ENCODE measurements around the gene PRODH. TPM values are rescaled to one million over a fixed set of nuclear protein-coding genes. Genes with fewer than 3 reads are reported as not detected.

Gene PRODH
- total RNA-seq, 6 experiments from 2014 or later, result 0.86 to 31.0 (median 3.8) TPM

DNA sequence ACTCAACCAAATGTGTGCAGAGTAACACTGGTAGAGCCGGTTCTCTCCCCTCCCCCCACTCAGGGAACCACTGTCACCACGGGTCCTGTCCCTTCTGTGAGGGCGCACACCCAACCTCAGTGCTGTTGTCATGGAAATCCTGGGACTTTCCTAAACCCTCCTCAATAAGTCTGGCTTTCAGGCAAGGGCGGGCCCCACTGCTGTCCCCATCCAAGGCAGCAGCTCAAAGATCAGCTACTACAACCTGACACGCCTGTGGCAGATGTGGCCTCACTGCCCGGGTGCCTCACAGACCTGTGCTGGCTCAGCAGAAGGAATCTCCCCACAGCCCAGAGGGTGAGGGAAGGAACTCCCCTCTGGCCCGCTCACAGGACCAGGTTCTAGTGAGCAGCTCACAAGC lies 2.2 kb downstream of the PRODH start:
- Histone ChIP-seq H3K9me3 (no peaks in the 10 kb centered on the region), H3K4me3 (no peak overlapping the region), H3K4me1 (no peaks in the 10 kb centered on the region), H3K27ac (no peak overlapping the region), H3K36me3 (no peaks in the 10 kb centered on the region), H3K27me3 (no peaks in the 10 kb centered on the region)
- no CpG with 5 or more reads among the region's 7 CpGs for WGBS (ENCODE audit: insufficient coverage, low coverage, low lambda C conversion rate, missing lambda C conversion rate)
- TF ChIP-seq POLR2A (IDR thresholded peaks at IDR 0.05), result no peak
- TF ChIP-seq, protein P1, sequence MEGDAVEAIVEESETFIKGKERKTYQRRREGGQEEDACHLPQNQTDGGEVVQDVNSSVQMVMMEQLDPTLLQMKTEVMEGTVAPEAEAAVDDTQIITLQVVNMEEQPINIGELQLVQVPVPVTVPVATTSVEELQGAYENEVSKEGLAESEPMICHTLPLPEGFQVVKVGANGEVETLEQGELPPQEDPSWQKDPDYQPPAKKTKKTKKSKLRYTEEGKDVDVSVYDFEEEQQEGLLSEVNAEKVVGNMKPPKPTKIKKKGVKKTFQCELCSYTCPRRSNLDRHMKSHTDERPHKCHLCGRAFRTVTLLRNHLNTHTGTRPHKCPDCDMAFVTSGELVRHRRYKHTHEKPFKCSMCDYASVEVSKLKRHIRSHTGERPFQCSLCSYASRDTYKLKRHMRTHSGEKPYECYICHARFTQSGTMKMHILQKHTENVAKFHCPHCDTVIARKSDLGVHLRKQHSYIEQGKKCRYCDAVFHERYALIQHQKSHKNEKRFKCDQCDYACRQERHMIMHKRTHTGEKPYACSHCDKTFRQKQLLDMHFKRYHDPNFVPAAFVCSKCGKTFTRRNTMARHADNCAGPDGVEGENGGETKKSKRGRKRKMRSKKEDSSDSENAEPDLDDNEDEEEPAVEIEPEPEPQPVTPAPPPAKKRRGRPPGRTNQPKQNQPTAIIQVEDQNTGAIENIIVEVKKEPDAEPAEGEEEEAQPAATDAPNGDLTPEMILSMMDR (IDR thresholded peaks at IDR 0.05), result no peak
- intact Hi-C loops (cut with DNase I), result no loop called here
- ATAC-seq (no peak), DNase-seq (no peak)

DNA sequence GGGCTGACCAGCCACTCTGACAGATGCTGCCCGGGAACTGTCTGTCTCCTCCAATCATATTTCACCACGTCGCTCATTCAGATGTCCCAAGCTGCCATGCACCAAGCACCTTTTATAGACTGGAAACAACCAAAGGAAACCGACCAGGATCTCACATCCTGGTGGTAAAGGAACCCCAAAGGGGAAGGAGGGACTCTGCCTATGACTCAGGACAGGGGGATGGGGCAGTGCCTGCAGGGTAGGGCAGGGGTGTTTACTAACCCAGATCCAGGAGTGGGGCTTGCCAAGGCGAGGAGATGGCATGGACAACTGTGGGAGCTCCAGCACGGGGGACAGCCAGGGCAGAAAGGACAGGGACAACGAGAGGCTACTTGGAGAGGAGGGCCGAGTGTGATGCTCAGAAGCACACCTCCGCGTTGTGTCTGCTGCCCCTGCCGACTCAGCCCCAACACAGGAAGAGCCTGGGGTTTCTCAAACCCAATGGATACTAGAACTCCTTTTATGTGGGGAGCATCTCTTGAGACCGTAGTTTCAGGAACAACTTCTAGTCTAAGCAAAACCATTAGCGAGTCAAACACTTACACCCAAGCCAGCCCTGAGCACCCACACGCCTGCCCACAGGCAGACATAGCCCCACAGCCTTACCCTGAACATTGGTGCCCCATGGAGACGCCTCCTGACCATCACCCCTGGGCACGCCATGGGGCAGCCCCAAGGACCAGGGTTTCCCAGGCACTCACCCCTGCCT lies 4.0 kb downstream of the PRODH start:
- Histone ChIP-seq H3K36me3 (no peaks in the 10 kb centered on the region), H3K27ac (no peak overlapping the region), H3K27me3 (no peaks in the 10 kb centered on the region), H3K4me3 (no peak overlapping the region), H3K9me3 (no peaks in the 10 kb centered on the region), H3K4me1 (no peaks in the 10 kb centered on the region)
- intact Hi-C loops (cut with DNase I), result no loop called here
- no CpG with 5 or more reads among the region's 16 CpGs for WGBS (ENCODE audit: insufficient coverage, low coverage, low lambda C conversion rate, missing lambda C conversion rate)
- no peak for DNase-seq
- TF ChIP-seq, protein P1 (IDR thresholded peaks at IDR 0.05), result no peak
- ATAC-seq, result no peak

DNA sequence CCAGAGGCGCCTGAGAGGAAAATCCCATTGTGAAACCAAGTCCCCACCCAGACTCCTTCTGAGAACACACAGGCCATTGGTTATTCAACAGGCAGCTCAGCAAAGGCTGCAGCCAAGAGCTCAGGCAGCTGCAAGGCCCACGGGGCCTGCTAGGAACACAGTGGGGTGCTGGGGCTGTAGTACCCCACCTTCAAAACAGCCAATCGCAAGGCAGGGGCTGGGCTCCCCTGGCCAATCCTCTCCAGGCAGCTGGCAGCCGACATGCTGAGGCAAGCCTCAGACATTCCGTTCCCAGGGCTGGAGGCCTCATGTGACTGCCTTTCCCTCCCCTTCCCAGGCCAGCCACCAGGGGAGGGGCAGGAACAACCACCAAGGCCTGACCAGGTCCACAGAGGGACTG lies 6.6 kb downstream of the PRODH start:
- WGBS (ENCODE audit: insufficient coverage, low coverage, low lambda C conversion rate, missing lambda C conversion rate), result no CpG with 5 or more reads among the region's 5 CpGs
- ATAC-seq (peak; percentile 49 to 78 (median 68)), DNase-seq (no peak)
- no peak overlapping the region for H3K4me3 ChIP-seq
- no peak overlapping the region for H3K27ac ChIP-seq
- intact Hi-C loops (cut with DNase I), result no loop called here
- H3K27me3 ChIP-seq, result no peaks in the 10 kb centered on the region
- TF ChIP-seq, protein P1 (IDR thresholded peaks at IDR 0.05), result no peak
- TF ChIP-seq POLR2A (IDR thresholded peaks at IDR 0.05), result no peak
- H3K9me3 ChIP-seq, result no peaks in the 10 kb centered on the region
- H3K36me3 ChIP-seq, result no peaks in the 10 kb centered on the region
- no peaks in the 10 kb centered on the region for H3K4me1 ChIP-seq

DNA sequence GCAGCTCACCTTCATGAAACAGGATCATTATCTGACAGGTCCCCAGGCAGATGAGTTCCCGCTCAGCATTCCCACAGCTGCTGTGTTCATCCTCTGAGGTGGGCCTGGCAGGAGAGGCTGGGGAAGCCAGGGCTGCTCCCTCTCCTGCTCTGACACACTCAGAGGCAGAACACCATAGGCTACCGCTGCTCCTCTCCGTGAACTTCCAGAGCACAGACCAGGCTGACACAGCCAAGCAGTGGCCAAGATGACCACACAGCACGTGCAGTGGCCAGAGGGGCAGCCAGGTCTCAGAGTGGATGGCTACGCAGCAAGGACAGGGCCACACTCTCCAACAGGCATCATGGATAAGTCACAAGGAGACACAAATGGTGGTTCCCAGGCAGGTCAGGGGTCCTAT lies 8.5 kb downstream of the PRODH start:
- no peak for ATAC-seq
- no peak for DNase-seq
- Histone ChIP-seq H3K27me3 (no peaks in the 10 kb centered on the region), H3K9me3 (no peaks in the 10 kb centered on the region), H3K4me1 (no peaks in the 10 kb centered on the region), H3K36me3 (no peaks in the 10 kb centered on the region), H3K27ac (no peak overlapping the region), H3K4me3 (no peak overlapping the region)
- TF ChIP-seq, protein P1 (IDR thresholded peaks at IDR 0.05), result no peak
- no peak for TF ChIP-seq POLR2A (IDR thresholded peaks at IDR 0.05)
- no CpG with 5 or more reads among the region's 5 CpGs for WGBS (ENCODE audit: insufficient coverage, low coverage, low lambda C conversion rate, missing lambda C conversion rate)
- intact Hi-C loops (cut with DNase I), result no loop called here
